ENCODE data around the gene PYDC1.

GRCh38 chr16:31186176-31186575 is 30.8 kb downstream of the PYDC1 start:
- TF ChIP-seq CTCF (conservative IDR thresholded peaks at IDR 0.05; ENCODE audit: low read depth, low read length) (no peak), EZH2 (IDR thresholded peaks at IDR 0.05; ENCODE audit: borderline replicate concordance, low read depth, low read length, poor library complexity, severe bottlenecking) (no peak)

Data from A673 (cell line).